ENCODE results near the gene DOCK9. TPM values are rescaled to one million over a fixed set of nuclear protein-coding genes. Genes with fewer than 3 reads are reported as not detected.

Gene DOCK9
- total and polyA plus RNA-seq, 2 experiments from 2014 or later: 8.5 to 57.7 TPM

- peaks cover 5% of the 10 kb centered on the region for H3K27me3 Mint-ChIP-seq (ENCODE audit: insufficient read depth, low read depth, poor library complexity)
- no peak overlapping the region for H3K27ac ChIP-seq (ENCODE audit: low read depth)
- no peaks in the 10 kb centered on the region for H3K36me3 ChIP-seq (ENCODE audit: insufficient read depth)
- no peak overlapping the region for H3K4me2 ChIP-seq
- H2AFZ ChIP-seq: no peak overlapping the region
- H3K4me3 Mint-ChIP-seq: no peak overlapping the region
- no peaks in the 10 kb centered on the region for H3F3A ChIP-seq (replicated peaks; ENCODE audit: low read depth)
- H3K4me1 ChIP-seq (ENCODE audit: insufficient read depth): no peaks in the 10 kb centered on the region
- no peak overlapping the region for H3K27ac Mint-ChIP-seq
- no peaks in the 10 kb centered on the region for H4K20me1 ChIP-seq (replicated peaks; ENCODE audit: insufficient read depth)
- TF ChIP-seq ZNF331 (CRISPR knock-in tag; IDR thresholded peaks at IDR 0.05; ENCODE audit: low read depth) (no peak), NANOG (IDR thresholded peaks at IDR 0.05; ENCODE audit: borderline replicate concordance) (no peak), JUNB (IDR thresholded peaks at IDR 0.05; ENCODE audit: unreplicated experiment) (no peak), EZH2phosphoT487 (IDR thresholded peaks at IDR 0.05; ENCODE audit: unreplicated experiment) (no peak)
- no peak overlapping the region for H3K4me3 ChIP-seq
- no peak for ATAC-seq
- peaks cover 8% of the 10 kb centered on the region for H3K4me1 Mint-ChIP-seq
- no peaks in the 10 kb centered on the region for H3K9me2 ChIP-seq (ENCODE audit: insufficient read depth)
- no peaks in the 10 kb centered on the region for H3K27me3 ChIP-seq (ENCODE audit: insufficient read depth)
- no peaks in the 10 kb centered on the region for H3K9me3 Mint-ChIP-seq
- H3K79me2 ChIP-seq (replicated peaks; ENCODE audit: insufficient read depth): no peaks in the 10 kb centered on the region
- H3K36me3 Mint-ChIP-seq (ENCODE audit: low read depth): no peaks in the 10 kb centered on the region
- no peak for DNase-seq (ENCODE audit: low spot score)
Observed at GRCh38 chr13:98962901-98963590, 14.8 kb downstream of the DOCK9 start.

- Mint-ChIP-seq H3K27me3 (ENCODE audit: insufficient read depth, low read depth, poor library complexity) (peaks cover 5% of the 10 kb centered on the region), H3K36me3 (ENCODE audit: low read depth) (no peaks in the 10 kb centered on the region), H3K4me1 (peaks cover 8% of the 10 kb centered on the region), H3K27ac (no peak overlapping the region), H3K4me3 (no peak overlapping the region), H3K9me3 (no peaks in the 10 kb centered on the region)
- DNase-seq (ENCODE audit: low spot score) (no peak), ATAC-seq (no peak)
- Histone ChIP-seq H3K27ac (ENCODE audit: low read depth) (no peak overlapping the region), H3K4me2 (no peak overlapping the region), H3K36me3 (ENCODE audit: insufficient read depth) (no peaks in the 10 kb centered on the region), H3K9me2 (ENCODE audit: insufficient read depth) (no peaks in the 10 kb centered on the region), H2AFZ (no peak overlapping the region), H3K79me2 (replicated peaks; ENCODE audit: insufficient read depth) (no peaks in the 10 kb centered on the region), H4K20me1 (replicated peaks; ENCODE audit: insufficient read depth) (no peaks in the 10 kb centered on the region), H3K4me1 (ENCODE audit: insufficient read depth) (no peaks in the 10 kb centered on the region), H3F3A (replicated peaks; ENCODE audit: low read depth) (no peaks in the 10 kb centered on the region), H3K27me3 (ENCODE audit: insufficient read depth) (no peaks in the 10 kb centered on the region), H3K4me3 (no peak overlapping the region)
- TF ChIP-seq ZNF331 (CRISPR knock-in tag; IDR thresholded peaks at IDR 0.05; ENCODE audit: low read depth): no peak
- no peak for TF ChIP-seq REST (IDR thresholded peaks at IDR 0.05; ENCODE audit: unreplicated experiment)
- no peak for TF ChIP-seq POLR2AphosphoS5 (IDR thresholded peaks at IDR 0.05; ENCODE audit: low read depth)
- TF ChIP-seq ETS1 (IDR thresholded peaks at IDR 0.05): no peak
- TF ChIP-seq CTCF (conservative IDR thresholded peaks at IDR 0.05; ENCODE audit: low read depth in 2 of 2): no peak
- no peak for TF ChIP-seq EZH2 (IDR thresholded peaks at IDR 0.05; ENCODE audit: low read depth, unreplicated experiment)
- no peak for TF ChIP-seq CREB1 (CRISPR knock-in tag; IDR thresholded peaks at IDR 0.05; ENCODE audit: low read depth)
Observed at GRCh38 chr13:98961503-98962105, 16.3 kb downstream of the DOCK9 start.
